Lung (tissue), 16 donors: ENCODE measurements around the gene HTR3A. TPM values are rescaled to one million over a fixed set of nuclear protein-coding genes. Genes with fewer than 3 reads are reported as not detected.

Experiments used
- ATAC-seq: fragments of 200-7000 bp; cut with Tn5 transposase; one replicate; pipeline ENCODE4 v1.9.1; 2020; ENCODE audit warnings: moderate number of reproducible peaks; ENCODE audit not compliant: insufficient read depth, low FRiP score
- DNase-seq, 3 donors: peaks; one replicate each; pipeline ENCODE4 v3.0.0-alpha.2; 2013 to 2017
- H3K27ac ChIP-seq, 2 donors: one replicate each; pipeline ENCODE4 v1.5.1; 2013; ENCODE audit warnings: mild to moderate bottlenecking in 2 of 2, moderate library complexity in 2 of 2, control low read depth in 1 of 2, inconsistent platforms in 1 of 2, low read depth in 1 of 2, low read length in 1 of 2
- H3K27me3 ChIP-seq, 3 donors: one replicate each; pipeline ENCODE4 v1.5.1; 2013; ENCODE audit warnings: low read length in 2 of 3; ENCODE audit not compliant: control insufficient read depth in 3 of 3, insufficient read depth in 3 of 3
- H3K36me3 ChIP-seq, 4 donors: one replicate each; pipeline ENCODE4 v1.5.1; 2013; ENCODE audit warnings: low read length in 4 of 4, mild to moderate bottlenecking in 1 of 4, moderate library complexity in 1 of 4; ENCODE audit not compliant: control insufficient read depth in 4 of 4, insufficient read depth in 4 of 4
- H3K4me1 ChIP-seq, 5 donors: one replicate each; pipeline ENCODE4 v1.5.1; 2013; ENCODE audit warnings: low read length in 5 of 5, mild to moderate bottlenecking in 2 of 5, moderate library complexity in 1 of 5; ENCODE audit not compliant: control insufficient read depth in 5 of 5, insufficient read depth in 5 of 5
- H3K4me3 ChIP-seq: one replicate; pipeline ENCODE4 v1.5.1; 2013; ENCODE audit warnings: mild to moderate bottlenecking, control low read depth, moderate library complexity
- H3K9ac ChIP-seq, 2 donors: one replicate each; pipeline ENCODE4 v1.5.1; 2013; ENCODE audit warnings: low read length in 2 of 2, control low read depth in 1 of 2; ENCODE audit not compliant: insufficient read depth in 1 of 2
- H3K9me3 ChIP-seq, 4 donors: one replicate each; pipeline ENCODE4 v1.5.1; 2013; ENCODE audit warnings: low read length in 3 of 4, mild to moderate bottlenecking in 1 of 4, moderate library complexity in 1 of 4; ENCODE audit not compliant: control insufficient read depth in 4 of 4, insufficient read depth in 3 of 4
- CTCF ChIP-seq: IDR thresholded peaks from 2 replicates; pipeline ENCODE4 v1.5.1; 2012; ENCODE audit warnings: mild to moderate bottlenecking; ENCODE audit errors: control extremely low read depth, extremely low read depth
- WGBS, 2 donors: extraction: QIAGEN DNeasy Blood & Tissue Kit; methylation state at CpG; one replicate each; pipeline ENCODE4 v1.1.7; 2013; 5-methylcytosine and 5-hydroxymethylcytosine counted together
- long read RNA-seq, 5 donors: transcript quantifications; one replicate each; lab custom pipeline, GENCODE V29; 2026
- polyA plus RNA-seq, 2 donors: library from polyadenylated mRNA; stranded (reverse); fragments of 200-250 nt; gene quantifications; one replicate each; pipeline ENCODE4 v1.2.1, GENCODE V29; 2013
- total RNA-seq, 2 donors: library from RNA; depleted of rRNA in 1 of 2; stranded (reverse); fragments of >200 nt in 1 of 2; gene quantifications; one replicate each; pipeline ENCODE4 v1.2.1, GENCODE V29; 2014 to 2021
- donor health status: control.
- donor health status: control.
- donor health status: Bipolar disorder and iron deficiency.
- donor health status: healthy.
- donor health status: DM: yes; HTN: yes; CAD: no.

Gene HTR3A
- total RNA-seq: under 1 TPM in 1 of 2 donors, not detected in 1; 0.43 TPM
- under 1 TPM; 0.16 to 0.78 TPM for polyA plus RNA-seq
- long read RNA-seq, donor 1: 0 reads
- long read RNA-seq, donor 2: 0 reads
- long read RNA-seq, donor 3: 0 reads
- long read RNA-seq, donor 4: 0 reads
- long read RNA-seq, donor 5: 0 reads

GRCh38 chr11:113974741-113975470, at the start of gene HTR3A:
Gene HTR3A, plus strand, starts transcription at chr11:113975108. Its CDS starts 218 bp downstream, at chr11:113975326.
- ATAC-seq: peak; percentile 55
- H3K36me3 ChIP-seq: no peaks in the 10 kb centered on the region

GRCh38 chr11:113926273-113927197, 48.4 kb upstream of the HTR3A start:
- no peak overlapping the region for H3K27ac ChIP-seq
- ATAC-seq: no peak
- no peak for DNase-seq
- no peak overlapping the region for H3K9ac ChIP-seq
- H3K27me3 ChIP-seq: no peaks in the 10 kb centered on the region
- H3K4me1 ChIP-seq: no peaks in the 10 kb centered on the region
- no peaks in the 10 kb centered on the region for H3K9me3 ChIP-seq
- TF ChIP-seq CTCF: no peak
- no peak overlapping the region for H3K4me3 ChIP-seq
- 76 to 88% methylated on average over 12 of the region's 12 CpGs for WGBS, 2 donors
- no peaks in the 10 kb centered on the region for H3K36me3 ChIP-seq

More at GRCh38 chr11:113974741-113975470, at the start of gene HTR3A:
- no peak within 1 kb of the TSS for H3K27ac ChIP-seq
- DNase-seq: peak; percentile 85 to 89 (median 88)
- peaks cover 0 to 6% (median 0%) of the 10 kb centered on the region in 3 donors for H3K27me3 ChIP-seq
- no peak for TF ChIP-seq CTCF
- no peak within 1 kb of the TSS for H3K4me3 ChIP-seq
- H3K9ac ChIP-seq: no peak within 1 kb of the TSS
- H3K4me1 ChIP-seq: peaks cover 0 to 7% (median 0%) of the 10 kb centered on the region in 5 donors
- H3K9me3 ChIP-seq: no peaks in the 10 kb centered on the region
- 31 to 55% methylated on average over 12 of the region's 12 CpGs for WGBS, 2 donors

GRCh38 chr11:113928311-113928710, 46.6 kb upstream of the HTR3A start:
- Histone ChIP-seq H3K4me1 (no peaks in the 10 kb centered on the region), H3K36me3 (no peaks in the 10 kb centered on the region), H3K27me3 (no peaks in the 10 kb centered on the region), H3K9me3 (no peaks in the 10 kb centered on the region), H3K9ac (no peak overlapping the region), H3K27ac (no peak overlapping the region), H3K4me3 (no peak overlapping the region)
- WGBS, 2 donors: 58 to 66% methylated on average over 5 of the region's 5 CpGs
- no peak for DNase-seq
- no peak for ATAC-seq
- TF ChIP-seq CTCF: no peak
